ENCODE results near the gene SPAM1. TPM values are rescaled to one million over a fixed set of nuclear protein-coding genes. Genes with fewer than 3 reads are reported as not detected.

The SPAM1 gene
- total RNA-seq, 6 experiments from 2014 or later, result not detected

DNA sequence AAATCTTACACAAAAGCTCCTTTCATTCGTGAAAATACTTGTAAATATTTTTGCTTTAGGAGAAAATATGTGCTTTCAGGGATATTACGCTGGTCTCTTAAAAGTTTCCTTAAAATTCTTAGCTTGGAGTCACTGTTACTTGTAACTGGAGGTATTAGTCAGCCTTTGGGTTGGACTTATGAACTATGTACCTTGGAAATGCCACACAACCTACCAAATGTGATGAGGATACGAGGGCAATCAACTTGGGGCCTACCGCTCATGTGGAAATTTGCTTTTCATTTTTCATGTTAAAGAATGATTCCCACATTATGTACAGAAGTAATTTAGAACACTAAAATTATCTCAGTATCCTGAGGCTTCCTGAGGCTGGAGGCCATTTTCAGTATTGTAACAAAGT, 23.1 kb downstream of the SPAM1 start:
- Mint-ChIP-seq H3K4me3 (no peak overlapping the region), H3K9me3 (peaks cover 15% of the 10 kb centered on the region; the same call in 1 of the 2 replicates), H3K27ac (no peak overlapping the region), H3K36me3 (ENCODE audit: low read depth) (no peaks in the 10 kb centered on the region; the same call in 1 of the 2 replicates), H3K4me1 (ENCODE audit: low read depth) (no peaks in the 10 kb centered on the region), H3K27me3 (ENCODE audit: insufficient read depth) (no peaks in the 10 kb centered on the region)
- TF ChIP-seq CTCF (IDR thresholded peaks at IDR 0.05), result no peak
- no peak for DNase-seq

- Mint-ChIP-seq H3K27ac (no peak overlapping the region), H3K27me3 (ENCODE audit: insufficient read depth) (no peaks in the 10 kb centered on the region), H3K36me3 (ENCODE audit: low read depth) (no peaks in the 10 kb centered on the region; the same call in 1 of the 2 replicates), H3K9me3 (peaks cover 19% of the 10 kb centered on the region), H3K4me3 (no peak overlapping the region), H3K4me1 (ENCODE audit: low read depth) (no peaks in the 10 kb centered on the region)
- TF ChIP-seq CTCF (IDR thresholded peaks at IDR 0.05), result no peak
- DNase-seq, result no peak
Observed at GRCh38 chr7:123958186-123958703, 33.2 kb downstream of the SPAM1 start.

- peaks cover 19% of the 10 kb centered on the region for H3K9me3 Mint-ChIP-seq
- H3K4me1 Mint-ChIP-seq (ENCODE audit: low read depth), result no peaks in the 10 kb centered on the region
- DNase-seq, result no peak
- H3K27me3 Mint-ChIP-seq (ENCODE audit: insufficient read depth), result no peaks in the 10 kb centered on the region
- no peak overlapping the region for H3K4me3 Mint-ChIP-seq
- no peaks in the 10 kb centered on the region; the same call in 1 of the 2 replicates for H3K36me3 Mint-ChIP-seq (ENCODE audit: low read depth)
- H3K27ac Mint-ChIP-seq, result no peak overlapping the region
- no peak for TF ChIP-seq CTCF (IDR thresholded peaks at IDR 0.05)
Observed at GRCh38 chr7:123961771-123962170, 36.7 kb downstream of the SPAM1 start.

GRCh38 chr7:123966936-123967335, 41.9 kb downstream of the SPAM1 start:
- no peak for DNase-seq
- no peaks in the 10 kb centered on the region for H3K36me3 Mint-ChIP-seq (ENCODE audit: low read depth)
- peaks cover 18% of the 10 kb centered on the region for H3K9me3 Mint-ChIP-seq
- H3K27me3 Mint-ChIP-seq (ENCODE audit: insufficient read depth), result no peaks in the 10 kb centered on the region
- H3K4me1 Mint-ChIP-seq (ENCODE audit: low read depth), result no peaks in the 10 kb centered on the region
- H3K27ac Mint-ChIP-seq, result no peak overlapping the region
- H3K4me3 Mint-ChIP-seq, result no peak overlapping the region
- TF ChIP-seq CTCF (IDR thresholded peaks at IDR 0.05), result no peak

- Mint-ChIP-seq H3K4me3 (no peak overlapping the region), H3K27me3 (ENCODE audit: insufficient read depth) (no peaks in the 10 kb centered on the region; the same call in 1 of the 2 replicates), H3K27ac (no peak overlapping the region), H3K4me1 (ENCODE audit: low read depth) (no peaks in the 10 kb centered on the region), H3K9me3 (peaks cover 28% of the 10 kb centered on the region), H3K36me3 (ENCODE audit: low read depth) (no peaks in the 10 kb centered on the region)
- no peak for TF ChIP-seq CTCF (IDR thresholded peaks at IDR 0.05)
- DNase-seq, result no peak
Observed at GRCh38 chr7:123972045-123972444, 47.0 kb downstream of the SPAM1 start.

- TF ChIP-seq CTCF (IDR thresholded peaks at IDR 0.05), result no peak
- peaks cover 24% of the 10 kb centered on the region for H3K9me3 Mint-ChIP-seq
- no peaks in the 10 kb centered on the region; the same call in 1 of the 2 replicates for H3K27me3 Mint-ChIP-seq (ENCODE audit: insufficient read depth)
- no peak overlapping the region for H3K27ac Mint-ChIP-seq
- no peak overlapping the region for H3K4me3 Mint-ChIP-seq
- no peak for DNase-seq
- H3K4me1 Mint-ChIP-seq (ENCODE audit: low read depth), result no peaks in the 10 kb centered on the region
- no peaks in the 10 kb centered on the region for H3K36me3 Mint-ChIP-seq (ENCODE audit: low read depth)
Observed at GRCh38 chr7:123972831-123973230, 47.8 kb downstream of the SPAM1 start.
